Measurements from ENCODE around the gene PREPL. TPM values are rescaled to one million over a fixed set of nuclear protein-coding genes. Genes with fewer than 3 reads are reported as not detected.
A peak's percentile ranks its signal among the peaks of the same experiment; 100 is the strongest.

The PREPL gene
- total and polyA plus RNA-seq, 2 of the 13 experiments (the other 11 are each of a cell fraction or from before 2014, with no cell fraction given): 19.7 to 34.3 TPM

DNA sequence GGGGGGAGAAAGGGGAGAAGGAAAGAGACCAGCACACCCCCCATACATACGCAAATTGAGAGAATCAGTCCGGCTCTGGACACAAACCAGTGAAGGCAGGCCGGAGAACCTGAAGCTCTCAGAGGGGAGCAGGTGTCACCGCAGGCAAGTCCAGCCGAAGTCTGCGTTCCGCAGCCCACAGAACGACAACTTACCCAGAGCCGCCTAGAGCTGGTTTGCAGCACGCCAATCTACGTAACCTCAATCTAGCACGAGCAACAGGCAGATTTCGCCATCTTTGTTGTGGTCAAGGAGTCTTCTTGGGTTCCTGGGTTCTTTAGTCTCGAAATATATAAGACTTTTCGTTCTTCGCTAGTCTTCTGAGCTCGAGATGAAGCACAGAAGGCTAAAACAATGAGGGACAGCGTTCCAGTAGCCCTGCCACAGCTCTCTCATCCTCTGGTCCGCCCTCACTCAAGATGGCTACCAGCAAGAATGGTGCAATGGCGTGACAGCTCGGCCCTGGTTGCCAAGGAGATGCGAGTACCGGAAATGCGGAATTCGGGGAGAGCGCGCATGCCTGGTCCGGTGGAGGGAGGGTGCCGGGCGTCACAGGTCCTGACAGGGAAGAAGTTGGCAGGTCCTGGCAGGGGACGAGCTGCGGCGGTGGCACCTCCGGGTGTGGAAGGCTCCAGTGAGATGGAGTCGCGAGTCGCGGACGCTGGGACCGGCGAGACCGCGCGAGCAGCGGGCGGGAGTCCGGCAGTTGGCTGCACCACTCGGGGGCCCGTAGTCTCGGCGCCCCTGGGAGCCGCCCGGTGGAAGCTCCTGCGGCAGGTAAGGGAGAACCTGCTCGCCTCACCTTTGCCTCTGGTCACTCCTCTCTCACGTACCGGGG is at the start of gene PREPL, which contains the start of gene CAMKMT (continued):
- TF ChIP-seq, protein P1, sequence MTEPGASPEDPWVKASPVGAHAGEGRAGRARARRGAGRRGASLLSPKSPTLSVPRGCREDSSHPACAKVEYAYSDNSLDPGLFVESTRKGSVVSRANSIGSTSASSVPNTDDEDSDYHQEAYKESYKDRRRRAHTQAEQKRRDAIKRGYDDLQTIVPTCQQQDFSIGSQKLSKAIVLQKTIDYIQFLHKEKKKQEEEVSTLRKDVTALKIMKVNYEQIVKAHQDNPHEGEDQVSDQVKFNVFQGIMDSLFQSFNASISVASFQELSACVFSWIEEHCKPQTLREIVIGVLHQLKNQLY (CRISPR knock-in tag; IDR thresholded peaks at IDR 0.05): peak; percentile 50
- TF ChIP-seq ZNF224 (CRISPR knock-in tag; IDR thresholded peaks at IDR 0.05) (no peak), TBX2 (CRISPR knock-in tag; IDR thresholded peaks at IDR 0.05; ENCODE audit: borderline replicate concordance) (peak; percentile 94), MTF1 (CRISPR knock-in tag; IDR thresholded peaks at IDR 0.05) (no peak), FOSL1 (CRISPR knock-in tag; IDR thresholded peaks at IDR 0.05; ENCODE audit: borderline replicate concordance) (no peak), HDAC2 (CRISPR knock-in tag; IDR thresholded peaks at IDR 0.05) (0 out of 2 replicates have a peak, but pooled peaks have one; percentile 31), NFATC3 (CRISPR knock-in tag; IDR thresholded peaks at IDR 0.05) (peak; percentile 74; the same call in 1 of the 2 replicates), ZBTB7B (CRISPR knock-in tag; IDR thresholded peaks at IDR 0.05) (no peak; the same call in 1 of the 2 replicates), PLSCR1 (CRISPR knock-in tag; IDR thresholded peaks at IDR 0.05; ENCODE audit: borderline replicate concordance) (no peak), KAT2B (IDR thresholded peaks at IDR 0.05; ENCODE audit: borderline replicate concordance, low read depth, low read length) (no peak), KMT2B (CRISPR knock-in tag; IDR thresholded peaks at IDR 0.05) (peak; percentile 97), ZNF281 (CRISPR knock-in tag; IDR thresholded peaks at IDR 0.05; ENCODE audit: borderline replicate concordance) (no peak), MTA1 (CRISPR knock-in tag; IDR thresholded peaks at IDR 0.05; ENCODE audit: borderline replicate concordance) (peak; percentile 48; the same call in 1 of the 2 replicates), MXI1 (IDR thresholded peaks at IDR 0.05; ENCODE audit: borderline replicate concordance, low read depth, low read length) (peak; percentile 93), ZNF251 (CRISPR knock-in tag; IDR thresholded peaks at IDR 0.05) (peak; percentile 30; the same call in 1 of the 2 replicates)
- TF ChIP-seq, protein P2, sequence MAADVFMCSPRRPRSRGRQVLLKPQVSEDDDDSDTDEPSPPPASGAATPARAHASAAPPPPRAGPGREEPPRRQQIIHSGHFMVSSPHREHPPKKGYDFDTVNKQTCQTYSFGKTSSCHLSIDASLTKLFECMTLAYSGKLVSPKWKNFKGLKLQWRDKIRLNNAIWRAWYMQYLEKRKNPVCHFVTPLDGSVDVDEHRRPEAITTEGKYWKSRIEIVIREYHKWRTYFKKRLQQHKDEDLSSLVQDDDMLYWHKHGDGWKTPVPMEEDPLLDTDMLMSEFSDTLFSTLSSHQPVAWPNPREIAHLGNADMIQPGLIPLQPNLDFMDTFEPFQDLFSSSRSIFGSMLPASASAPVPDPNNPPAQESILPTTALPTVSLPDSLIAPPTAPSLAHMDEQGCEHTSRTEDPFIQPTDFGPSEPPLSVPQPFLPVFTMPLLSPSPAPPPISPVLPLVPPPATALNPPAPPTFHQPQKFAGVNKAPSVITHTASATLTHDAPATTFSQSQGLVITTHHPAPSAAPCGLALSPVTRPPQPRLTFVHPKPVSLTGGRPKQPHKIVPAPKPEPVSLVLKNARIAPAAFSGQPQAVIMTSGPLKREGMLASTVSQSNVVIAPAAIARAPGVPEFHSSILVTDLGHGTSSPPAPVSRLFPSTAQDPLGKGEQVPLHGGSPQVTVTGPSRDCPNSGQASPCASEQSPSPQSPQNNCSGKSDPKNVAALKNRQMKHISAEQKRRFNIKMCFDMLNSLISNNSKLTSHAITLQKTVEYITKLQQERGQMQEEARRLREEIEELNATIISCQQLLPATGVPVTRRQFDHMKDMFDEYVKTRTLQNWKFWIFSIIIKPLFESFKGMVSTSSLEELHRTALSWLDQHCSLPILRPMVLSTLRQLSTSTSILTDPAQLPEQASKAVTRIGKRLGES (CRISPR knock-in tag; IDR thresholded peaks at IDR 0.05; ENCODE audit: borderline replicate concordance): no peak
- TF ChIP-seq, protein P3, sequence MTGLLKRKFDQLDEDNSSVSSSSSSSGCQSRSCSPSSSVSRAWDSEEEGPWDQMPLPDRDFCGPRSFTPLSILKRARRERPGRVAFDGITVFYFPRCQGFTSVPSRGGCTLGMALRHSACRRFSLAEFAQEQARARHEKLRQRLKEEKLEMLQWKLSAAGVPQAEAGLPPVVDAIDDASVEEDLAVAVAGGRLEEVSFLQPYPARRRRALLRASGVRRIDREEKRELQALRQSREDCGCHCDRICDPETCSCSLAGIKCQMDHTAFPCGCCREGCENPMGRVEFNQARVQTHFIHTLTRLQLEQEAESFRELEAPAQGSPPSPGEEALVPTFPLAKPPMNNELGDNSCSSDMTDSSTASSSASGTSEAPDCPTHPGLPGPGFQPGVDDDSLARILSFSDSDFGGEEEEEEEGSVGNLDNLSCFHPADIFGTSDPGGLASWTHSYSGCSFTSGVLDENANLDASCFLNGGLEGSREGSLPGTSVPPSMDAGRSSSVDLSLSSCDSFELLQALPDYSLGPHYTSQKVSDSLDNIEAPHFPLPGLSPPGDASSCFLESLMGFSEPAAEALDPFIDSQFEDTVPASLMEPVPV (CRISPR knock-in tag; IDR thresholded peaks at IDR 0.05): no peak
- TF ChIP-seq, protein P4, sequence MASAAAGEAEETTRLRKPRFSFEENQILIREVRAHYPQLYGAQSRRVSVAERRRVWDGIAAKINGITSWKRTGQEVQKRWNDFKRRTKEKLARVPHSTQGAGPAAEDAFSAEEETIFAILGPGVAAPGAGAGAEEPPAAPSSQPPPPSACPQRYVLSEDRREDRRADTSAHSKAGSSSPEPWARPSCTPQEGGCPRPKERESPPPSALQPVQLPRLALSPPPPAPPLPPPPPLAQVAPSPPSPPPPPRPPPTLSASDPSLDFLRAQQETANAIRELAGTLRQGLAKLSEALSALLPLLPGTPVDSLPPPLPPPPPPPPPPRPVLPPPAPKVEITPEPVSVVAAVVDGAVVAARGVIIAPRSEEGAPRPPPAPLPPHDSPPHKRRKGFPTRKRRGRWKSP (CRISPR knock-in tag; IDR thresholded peaks at IDR 0.05): no peak
